NCI-H187 (cell line): ENCODE data around the gene C2orf76.
"Not testable (repeated sequence)": the region's sequence is repeated elsewhere in the genome, so short reads cannot be mapped to it uniquely, and the experiment has no call there.

Source experiments
- DNase-seq, 2 experiments: peaks; one replicate each; lab custom pipeline; 2025; lab: John Stamatoyannopoulos, UW

The C2orf76 gene

GRCh38 chr2:119377294-119377992, 10.8 kb upstream of the C2orf76 start:
- DNase-seq, result no peak

GRCh38 chr2:119376810-119377209, 10.2 kb upstream of the C2orf76 start:
- no peak for DNase-seq

GRCh38 chr2:119376406-119376805, 9.8 kb upstream of the C2orf76 start:
- not testable (repeated sequence) for DNase-seq

- DNase-seq, result not testable (repeated sequence)
Measured at GRCh38 chr2:119373907-119374745, 7.5 kb upstream of the C2orf76 start.

- DNase-seq, result no peak
Measured at GRCh38 chr2:119372778-119373568, 6.3 kb upstream of the C2orf76 start.

GRCh38 chr2:119371111-119371510, 4.5 kb upstream of the C2orf76 start:
- DNase-seq, result no peak

- no peak for DNase-seq
Measured at GRCh38 chr2:119369845-119370244, 3.2 kb upstream of the C2orf76 start.

- DNase-seq, result no peak
Measured at GRCh38 chr2:119367472-119368099, 952 bp upstream of the C2orf76 start.

GRCh38 chr2:119366161-119366648, 429 bp downstream of the C2orf76 start:
- DNase-seq, result no peak

GRCh38 chr2:119365436-119365835, 1.2 kb downstream of the C2orf76 start:
- no peak for DNase-seq

GRCh38 chr2:119364798-119365197, 1.8 kb downstream of the C2orf76 start:
- DNase-seq, result no peak

GRCh38 chr2:119360423-119360966, 6.1 kb downstream of the C2orf76 start:
- no peak for DNase-seq

- no peak for DNase-seq
Measured at GRCh38 chr2:119359774-119360173, 6.9 kb downstream of the C2orf76 start.

GRCh38 chr2:119354860-119355259, 11.8 kb downstream of the C2orf76 start:
- DNase-seq, result no peak

GRCh38 chr2:119352357-119352756, 14.3 kb downstream of the C2orf76 start:
- no peak for DNase-seq

- no peak for DNase-seq
Measured at GRCh38 chr2:119350311-119350998, 16.2 kb downstream of the C2orf76 start.

- no peak for DNase-seq
Measured at GRCh38 chr2:119349289-119349688, 17.3 kb downstream of the C2orf76 start.

- no peak for DNase-seq
Measured at GRCh38 chr2:119341684-119342083, 24.9 kb downstream of the C2orf76 start.

- DNase-seq, result no peak
Measured at GRCh38 chr2:119339562-119339923, 27.1 kb downstream of the C2orf76 start.

- no peak for DNase-seq
Measured at GRCh38 chr2:119338826-119339561, 27.6 kb downstream of the C2orf76 start.
